ENCODE results near the gene UBE2H.

Gene UBE2H

DNA sequence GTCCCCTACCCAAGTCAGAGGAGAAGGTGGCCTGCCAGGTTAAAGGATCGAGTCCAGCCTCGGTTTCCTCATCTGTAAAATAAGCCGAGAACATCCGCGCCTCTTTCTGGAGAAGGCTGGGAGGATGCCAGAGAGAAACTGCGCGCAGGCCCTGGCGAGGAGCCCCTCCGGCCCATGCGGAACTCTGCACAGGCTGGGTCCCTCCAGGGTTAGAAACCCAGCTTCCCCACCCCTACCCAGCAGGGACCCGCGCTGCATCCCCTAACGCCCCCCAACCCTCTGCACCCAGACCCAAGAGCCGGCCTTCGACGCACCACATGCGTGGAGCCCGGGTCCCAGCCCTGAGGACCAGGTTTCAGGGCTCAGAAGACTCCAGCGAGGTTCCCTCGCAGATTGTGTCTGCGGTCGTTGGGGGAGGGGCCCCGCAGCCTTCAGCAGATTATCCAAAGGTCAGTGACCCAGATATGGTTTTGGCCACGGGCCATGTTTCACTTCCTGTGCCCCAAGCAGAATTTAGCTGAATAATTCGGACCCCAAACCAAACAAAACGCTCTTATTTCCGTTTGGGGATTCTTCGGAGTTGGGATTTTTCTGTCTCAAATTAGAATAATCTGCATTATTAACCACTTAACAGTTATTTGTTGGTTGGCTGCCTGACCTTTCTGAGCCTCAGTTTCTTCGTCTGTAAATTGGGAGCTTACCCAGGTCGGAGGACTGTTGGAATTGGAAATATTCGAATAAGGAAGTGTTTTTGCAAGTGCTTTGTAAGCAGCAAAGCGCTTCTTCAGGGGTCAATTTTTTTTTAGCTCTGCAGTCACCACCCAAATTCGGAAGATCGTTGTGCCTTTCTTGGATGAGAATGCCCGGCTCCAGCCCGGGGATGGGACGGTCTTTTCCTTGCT lies 167.7 kb downstream of the UBE2H start:
- TF ChIP-seq FOXA1 (IDR thresholded peaks at IDR 0.05) = no peak
- no peak for TF ChIP-seq HDGF (IDR thresholded peaks at IDR 0.05; ENCODE audit: borderline replicate concordance)
- TF ChIP-seq FOXK2 (IDR thresholded peaks at IDR 0.05) = no peak
- no peak for TF ChIP-seq ZNF384 (IDR thresholded peaks at IDR 0.05)
- TF ChIP-seq, protein P1, sequence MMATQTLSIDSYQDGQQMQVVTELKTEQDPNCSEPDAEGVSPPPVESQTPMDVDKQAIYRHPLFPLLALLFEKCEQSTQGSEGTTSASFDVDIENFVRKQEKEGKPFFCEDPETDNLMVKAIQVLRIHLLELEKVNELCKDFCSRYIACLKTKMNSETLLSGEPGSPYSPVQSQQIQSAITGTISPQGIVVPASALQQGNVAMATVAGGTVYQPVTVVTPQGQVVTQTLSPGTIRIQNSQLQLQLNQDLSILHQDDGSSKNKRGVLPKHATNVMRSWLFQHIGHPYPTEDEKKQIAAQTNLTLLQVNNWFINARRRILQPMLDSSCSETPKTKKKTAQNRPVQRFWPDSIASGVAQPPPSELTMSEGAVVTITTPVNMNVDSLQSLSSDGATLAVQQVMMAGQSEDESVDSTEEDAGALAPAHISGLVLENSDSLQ (IDR thresholded peaks at IDR 0.05) = no peak
- no peak for TF ChIP-seq L3MBTL2 (conservative IDR thresholded peaks at IDR 0.05)
- TF ChIP-seq SP1 (IDR thresholded peaks at IDR 0.05) = no peak
- POLR2A ChIA-PET = no interaction called here
- no peak for DNase-seq (ENCODE audit: extremely low spot score)
- CTCF ChIA-PET = no interaction called here

DNA sequence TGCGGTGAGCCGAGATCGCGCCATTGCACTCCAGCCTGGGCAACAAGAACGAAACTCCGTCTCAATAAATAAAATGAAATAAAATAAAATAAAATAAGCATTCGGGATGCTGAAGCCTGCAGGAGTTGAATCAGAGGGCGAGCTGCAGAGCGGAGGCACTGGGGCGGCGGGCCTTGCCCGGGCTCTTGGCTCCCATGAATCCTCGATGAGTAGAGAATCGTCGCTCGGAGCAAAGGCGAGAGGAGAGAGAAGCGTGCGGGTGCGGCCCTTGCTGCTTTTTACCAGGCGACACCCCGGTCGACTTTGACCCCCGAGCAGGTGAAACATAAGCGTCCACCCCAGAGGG lies 168.3 kb downstream of the UBE2H start:
- POLR2A ChIA-PET = no interaction called here
- no peak for TF ChIP-seq TARDBP (IDR thresholded peaks at IDR 0.05)
- no peak for DNase-seq (ENCODE audit: extremely low spot score)
- CTCF ChIA-PET = no interaction called here

DNA sequence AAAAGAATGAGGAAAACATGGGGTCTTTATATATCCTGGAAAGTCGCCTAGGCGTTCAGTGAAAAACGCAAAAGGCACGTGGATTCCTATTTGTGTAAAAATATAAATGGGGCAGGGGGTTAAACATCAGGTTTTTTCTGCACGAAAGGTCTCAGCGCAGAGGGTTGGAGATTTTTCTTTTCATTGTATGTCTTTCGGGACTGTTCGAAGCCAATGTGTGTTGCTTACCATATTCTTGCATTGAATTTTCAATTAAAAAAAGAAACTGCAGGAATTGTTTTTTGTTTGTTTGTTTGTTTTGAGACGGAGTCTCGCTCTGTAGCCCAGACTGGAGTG lies 169.2 kb downstream of the UBE2H start:
- ChIA-PET CTCF (no interaction called here), POLR2A (no interaction called here)
- TF ChIP-seq FOXA1 (IDR thresholded peaks at IDR 0.05) (no peak), ARNT (IDR thresholded peaks at IDR 0.05) (no peak), FOXK2 (IDR thresholded peaks at IDR 0.05) (no peak), L3MBTL2 (conservative IDR thresholded peaks at IDR 0.05) (no peak), CTBP1 (IDR thresholded peaks at IDR 0.05; ENCODE audit: borderline replicate concordance) (no peak), ZNF384 (IDR thresholded peaks at IDR 0.05) (no peak), HDGF (IDR thresholded peaks at IDR 0.05; ENCODE audit: borderline replicate concordance) (no peak)
- TF ChIP-seq, protein P1 (IDR thresholded peaks at IDR 0.05) = no peak

DNA sequence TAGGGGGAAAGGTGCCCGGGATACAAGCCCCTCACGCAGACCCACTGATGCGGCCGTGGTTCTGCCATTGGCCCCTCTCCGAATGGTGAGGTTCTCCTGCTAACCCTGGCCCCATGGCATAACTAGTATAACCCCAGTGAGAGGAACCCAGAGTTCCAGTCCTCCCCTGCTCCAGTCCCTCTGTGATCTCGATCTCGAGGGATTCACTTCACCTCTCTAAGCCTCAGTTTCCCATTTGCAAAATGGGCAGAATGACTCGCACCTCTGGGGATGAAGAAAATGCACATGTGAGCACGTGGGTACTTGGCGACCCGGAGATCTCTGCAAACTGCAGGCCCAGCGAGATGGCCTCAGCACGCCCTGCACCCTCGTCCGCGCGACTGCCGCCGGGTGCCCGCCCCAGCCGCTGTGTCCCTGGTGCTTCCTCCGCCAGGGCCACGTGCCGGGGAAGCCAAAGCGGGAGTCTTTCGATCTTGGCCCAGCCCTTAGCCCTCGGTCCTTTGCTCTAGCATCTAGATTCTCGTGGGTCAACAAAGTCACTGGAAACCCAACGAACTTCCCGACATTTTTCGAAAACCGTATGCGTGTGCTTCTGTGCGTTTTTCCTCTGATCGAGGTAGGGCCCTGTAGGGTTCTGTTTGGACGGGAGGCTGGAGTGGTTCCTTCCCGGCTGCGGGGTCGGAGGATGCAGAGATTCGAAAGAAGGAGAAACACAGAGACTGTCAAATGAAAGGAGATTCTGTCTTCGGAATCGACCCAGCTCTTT lies 169.8 kb downstream of the UBE2H start:
- ChIA-PET CTCF (no interaction called here), POLR2A (no interaction called here)
- no peak for TF ChIP-seq ELF4 (IDR thresholded peaks at IDR 0.05)
- TF ChIP-seq SUZ12 (IDR thresholded peaks at IDR 0.05) = no peak
- TF ChIP-seq, protein P1 (IDR thresholded peaks at IDR 0.05) = no peak
- TF ChIP-seq FOXK2 (IDR thresholded peaks at IDR 0.05) = no peak
- TF ChIP-seq ZNF384 (IDR thresholded peaks at IDR 0.05) = no peak
- no peak for TF ChIP-seq ARNT (IDR thresholded peaks at IDR 0.05)
- no peak for DNase-seq (ENCODE audit: extremely low spot score)

More for the DNA sequence above, 169.2 kb downstream of the UBE2H start:
- DNase-seq (ENCODE audit: extremely low spot score) = no peak

DNA sequence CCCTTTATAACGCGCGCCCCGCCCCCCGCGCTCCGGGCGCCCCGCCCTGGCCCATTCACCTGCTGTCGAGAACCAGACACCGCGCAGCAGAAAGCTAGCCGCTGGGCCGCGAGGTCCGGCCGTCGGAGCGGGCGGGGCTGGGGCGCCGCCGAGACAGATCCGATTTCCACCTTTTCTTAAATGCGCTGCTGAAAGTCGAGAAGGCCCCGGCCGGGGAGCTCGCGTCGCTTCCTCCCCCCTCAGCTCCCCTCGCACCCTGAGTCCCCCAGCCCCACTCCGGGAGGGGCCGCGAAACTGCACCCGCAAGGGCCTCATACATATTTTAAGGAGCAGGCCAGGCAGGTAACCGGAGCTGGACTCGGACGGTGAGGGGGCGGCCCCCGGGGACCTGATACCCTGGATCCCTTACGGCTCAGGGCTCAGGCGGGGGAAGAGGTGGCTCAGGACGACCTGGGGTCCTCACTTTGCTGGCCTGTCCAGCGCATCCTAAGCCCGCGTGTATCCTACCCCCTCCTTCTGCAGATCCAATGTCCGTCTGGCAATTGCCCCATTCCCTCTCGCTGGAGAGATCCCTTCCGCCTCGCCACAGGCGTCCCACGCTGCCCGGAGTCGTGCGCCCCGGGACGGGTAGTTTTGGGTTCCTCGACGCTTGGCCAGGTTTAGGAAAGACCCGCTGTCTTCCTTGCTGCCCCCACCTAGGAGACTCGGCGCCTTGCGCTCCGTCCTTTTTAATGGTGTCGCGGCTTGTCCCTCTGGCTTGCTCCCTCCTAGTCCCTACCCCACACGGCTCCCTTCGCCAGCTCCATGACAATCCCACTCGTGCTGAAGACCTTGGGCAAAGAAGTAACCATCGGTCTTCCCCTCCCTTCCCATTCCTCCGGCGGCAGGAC lies 170.6 kb downstream of the UBE2H start:
- TF ChIP-seq SUZ12 (IDR thresholded peaks at IDR 0.05) (no peak), TARDBP (IDR thresholded peaks at IDR 0.05) (no peak), FOXM1 (IDR thresholded peaks at IDR 0.05; ENCODE audit: borderline replicate concordance) (no peak), NFRKB (IDR thresholded peaks at IDR 0.05) (no peak), L3MBTL2 (conservative IDR thresholded peaks at IDR 0.05) (no peak), ELF4 (IDR thresholded peaks at IDR 0.05) (no peak), CTBP1 (IDR thresholded peaks at IDR 0.05; ENCODE audit: borderline replicate concordance) (no peak), HDGF (IDR thresholded peaks at IDR 0.05; ENCODE audit: borderline replicate concordance) (no peak), FOXA1 (IDR thresholded peaks at IDR 0.05) (no peak), LEF1 (IDR thresholded peaks at IDR 0.05; ENCODE audit: borderline replicate concordance) (no peak), ARNT (IDR thresholded peaks at IDR 0.05) (no peak), FOXK2 (IDR thresholded peaks at IDR 0.05) (no peak)
- POLR2A ChIA-PET = interaction anchor here (1.4 kb wide), 1 partner anchor 9 kb away, joined by 4 read pairs; no protein-coding TSS in a partner anchor
- CTCF ChIA-PET = no interaction called here
- no peak for DNase-seq (ENCODE audit: extremely low spot score)
